Breast epithelium (tissue), 3 donors: ENCODE measurements around the gene CERKL.

Experiments used
- CTCF ChIP-seq, 3 donors: fragments of 450-650 bp; IDR thresholded peaks; one replicate each; pipeline ENCODE4 v1.5.1; 2016 to 2017; ENCODE audit warnings: antibody characterized with exemption in 3 of 3, mild to moderate bottlenecking in 3 of 3, moderate library complexity in 3 of 3
- POLR2A ChIP-seq: fragments of 450-650 bp; IDR thresholded peaks from one replicate; pipeline ENCODE4 v1.6.1; 2016; ENCODE audit warnings: antibody characterized with exemption, mild to moderate bottlenecking, moderate library complexity

- TF ChIP-seq CTCF (IDR thresholded peaks at IDR 0.05) (no peak), POLR2A (no peak)
Observed at GRCh38 chr2:181558371-181558770, 98.5 kb downstream of the CERKL start.
